C4-2B (cell line): ENCODE measurements around the gene TAP2.

Source experiments
- H3K27ac ChIP-seq: fragments of 450-650 bp; 2 replicates; pipeline ENCODE4 v1.5.1; 2017
- ZFX ChIP-seq: fragments of 450-650 bp; IDR thresholded peaks from 2 replicates; pipeline ENCODE4 v1.6.1; 2017
- TF ChIP-seq, protein P1 (sequence below): fragments of 450-650 bp; conservative IDR thresholded peaks from 2 replicates; pipeline ENCODE4 v1.5.1; 2017; ENCODE audit warnings: mild to moderate bottlenecking

TAP2 gene

GRCh38 chr6:32796848-32797776 lies 41.4 kb downstream of the TAP2 start:
- no peak overlapping the region for H3K27ac ChIP-seq

DNA sequence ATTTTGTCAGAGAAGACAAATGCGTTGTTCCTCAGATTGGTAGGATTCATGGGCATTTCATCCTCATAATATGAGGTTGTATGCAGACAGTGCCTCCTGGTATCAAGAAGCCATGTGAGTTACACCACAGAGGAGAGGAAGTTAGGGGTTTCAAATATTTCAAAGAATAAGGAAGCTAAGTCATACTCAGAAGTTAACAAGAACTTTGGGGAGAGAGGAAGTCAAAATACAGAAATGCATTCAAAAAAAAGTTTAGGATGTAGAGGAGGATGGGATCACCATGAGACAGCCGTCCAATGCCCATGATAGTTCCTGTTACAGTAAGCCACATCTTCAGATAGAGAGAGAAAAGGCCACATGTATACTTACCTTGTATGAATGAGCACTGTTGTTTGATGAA lies 44.0 kb downstream of the TAP2 start:
- H3K27ac ChIP-seq, result no peak overlapping the region
- TF ChIP-seq, protein P1, sequence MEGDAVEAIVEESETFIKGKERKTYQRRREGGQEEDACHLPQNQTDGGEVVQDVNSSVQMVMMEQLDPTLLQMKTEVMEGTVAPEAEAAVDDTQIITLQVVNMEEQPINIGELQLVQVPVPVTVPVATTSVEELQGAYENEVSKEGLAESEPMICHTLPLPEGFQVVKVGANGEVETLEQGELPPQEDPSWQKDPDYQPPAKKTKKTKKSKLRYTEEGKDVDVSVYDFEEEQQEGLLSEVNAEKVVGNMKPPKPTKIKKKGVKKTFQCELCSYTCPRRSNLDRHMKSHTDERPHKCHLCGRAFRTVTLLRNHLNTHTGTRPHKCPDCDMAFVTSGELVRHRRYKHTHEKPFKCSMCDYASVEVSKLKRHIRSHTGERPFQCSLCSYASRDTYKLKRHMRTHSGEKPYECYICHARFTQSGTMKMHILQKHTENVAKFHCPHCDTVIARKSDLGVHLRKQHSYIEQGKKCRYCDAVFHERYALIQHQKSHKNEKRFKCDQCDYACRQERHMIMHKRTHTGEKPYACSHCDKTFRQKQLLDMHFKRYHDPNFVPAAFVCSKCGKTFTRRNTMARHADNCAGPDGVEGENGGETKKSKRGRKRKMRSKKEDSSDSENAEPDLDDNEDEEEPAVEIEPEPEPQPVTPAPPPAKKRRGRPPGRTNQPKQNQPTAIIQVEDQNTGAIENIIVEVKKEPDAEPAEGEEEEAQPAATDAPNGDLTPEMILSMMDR, result no peak
- TF ChIP-seq ZFX, result no peak

More at GRCh38 chr6:32796848-32797776, 41.4 kb downstream of the TAP2 start:
- TF ChIP-seq, protein P1, result peak; percentile 87
- no peak for TF ChIP-seq ZFX

GRCh38 chr6:32792901-32793435 lies 45.6 kb downstream of the TAP2 start:
- no peak overlapping the region for H3K27ac ChIP-seq
- TF ChIP-seq, protein P1, result no peak
- no peak for TF ChIP-seq ZFX

DNA sequence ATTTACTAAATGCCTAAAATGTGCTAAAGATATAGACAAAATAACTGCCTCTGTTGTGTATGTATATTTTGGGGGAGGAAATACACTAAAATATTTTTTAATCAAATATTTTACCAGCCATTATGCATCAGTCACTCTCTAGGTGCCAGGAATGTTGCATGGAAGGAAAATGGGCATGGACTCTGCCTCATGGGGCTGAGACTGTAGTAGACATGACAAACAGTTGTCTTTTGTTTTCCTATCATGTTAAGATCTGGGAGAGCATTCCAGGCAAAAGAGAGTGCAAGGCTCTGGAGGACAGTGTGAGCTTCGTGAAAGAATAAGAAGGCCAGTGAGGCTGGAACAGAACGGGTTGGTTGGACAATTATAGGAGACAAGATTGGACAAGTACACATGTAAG lies 48.2 kb downstream of the TAP2 start:
- no peak overlapping the region for H3K27ac ChIP-seq
- no peak for TF ChIP-seq ZFX
- TF ChIP-seq, protein P1, result no peak
